HFFc6 (cell line): ENCODE data around the gene SYNPO2. TPM values are rescaled to one million over a fixed set of nuclear protein-coding genes. Genes with fewer than 3 reads are reported as not detected.

Source experiments
- DNase-seq: peaks from one replicate; pipeline ENCODE4 v3.0.0-alpha.2; 2018
- H3K27ac Mint-ChIP-seq: 2 replicates; pipeline ENCODE4 v1.8.0; 2020; ENCODE audit warnings: mild to moderate bottlenecking, mixed read lengths
- H3K27me3 Mint-ChIP-seq: 2 replicates; pipeline ENCODE4 v1.8.0; 2021; ENCODE audit warnings: mild to moderate bottlenecking, moderate library complexity, mixed read lengths; ENCODE audit not compliant: insufficient read depth
- H3K36me3 Mint-ChIP-seq: 2 replicates; pipeline ENCODE4 v1.8.0; 2021; ENCODE audit warnings: low read depth, mixed read lengths
- H3K4me1 Mint-ChIP-seq: 2 replicates; pipeline ENCODE4 v1.8.0; 2020; ENCODE audit warnings: low read depth, mixed read lengths
- H3K4me3 Mint-ChIP-seq: 2 replicates; pipeline ENCODE4 v1.8.0; 2020; ENCODE audit warnings: mild to moderate bottlenecking, moderate library complexity, mixed read lengths
- H3K9me3 Mint-ChIP-seq: 2 replicates; pipeline ENCODE4 v1.8.0; 2020; ENCODE audit warnings: mild to moderate bottlenecking, mixed read lengths
- CTCF ChIP-seq: fragments of 200-600 bp; sonication (generic); IDR thresholded peaks from 2 replicates; pipeline ENCODE4 v1.5.0; 2021; ENCODE audit warnings: antibody characterized with exemption, mild to moderate bottlenecking
- total RNA-seq, 6 experiments: library from RNA; stranded (reverse); fragmentation: NEBNext Ultra II Directional; extraction: Animal tissue kit (Norgen Biotek cat#: 25700); gene quantifications; 2 replicates in 1 of 6; 3 replicates in 5 of 6; pipeline ENCODE4 v1.2.3, GENCODE V29; 2021

Gene SYNPO2
- total RNA-seq, 6 experiments from 2014 or later = 11.6 to 36.7 (median 12.0) TPM

DNA sequence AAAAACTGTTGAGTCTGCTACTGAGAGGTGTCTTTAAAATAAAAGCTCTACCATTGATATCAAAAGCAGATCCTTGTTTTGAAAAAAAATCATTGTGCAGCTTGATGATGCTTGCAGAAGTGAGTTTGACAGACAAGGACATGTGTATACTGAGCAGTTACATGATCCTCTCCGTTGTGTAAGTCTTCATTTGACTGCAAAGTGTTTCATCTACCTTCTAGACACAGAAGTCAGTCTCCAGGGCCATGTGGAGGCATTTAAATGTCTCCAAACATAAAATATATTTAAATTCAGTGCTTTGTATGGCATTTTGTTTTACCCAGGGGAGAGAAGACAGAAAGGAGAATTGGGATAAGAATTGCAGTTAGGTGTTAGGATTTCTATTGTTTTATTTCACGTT, 139.2 kb downstream of the SYNPO2 start:
- DNase-seq = no peak
- no peak for TF ChIP-seq CTCF
- H3K27me3 Mint-ChIP-seq = no peaks in the 10 kb centered on the region
- 0 out of 2 replicates have a peak overlapping the region, but pooled peaks have one; percentile 11 for H3K27ac Mint-ChIP-seq
- H3K4me1 Mint-ChIP-seq = peaks cover 49% of the 10 kb centered on the region
- peaks cover 10% of the 10 kb centered on the region for H3K9me3 Mint-ChIP-seq
- peaks cover 26% of the 10 kb centered on the region for H3K36me3 Mint-ChIP-seq
- H3K4me3 Mint-ChIP-seq = peak overlapping the region; percentile 79

- no peak for TF ChIP-seq CTCF
- 0 out of 2 replicates have a peak overlapping the region, but pooled peaks have one; percentile 36 for H3K27ac Mint-ChIP-seq
- peaks cover 22% of the 10 kb centered on the region for H3K36me3 Mint-ChIP-seq
- peaks cover 10% of the 10 kb centered on the region for H3K9me3 Mint-ChIP-seq
- no peaks in the 10 kb centered on the region for H3K27me3 Mint-ChIP-seq
- no peak for DNase-seq
- peak overlapping the region; percentile 79 for H3K4me3 Mint-ChIP-seq
- H3K4me1 Mint-ChIP-seq = peaks cover 54% of the 10 kb centered on the region
Measured at GRCh38 chr4:119028296-119028695, 139.6 kb downstream of the SYNPO2 start.

DNA sequence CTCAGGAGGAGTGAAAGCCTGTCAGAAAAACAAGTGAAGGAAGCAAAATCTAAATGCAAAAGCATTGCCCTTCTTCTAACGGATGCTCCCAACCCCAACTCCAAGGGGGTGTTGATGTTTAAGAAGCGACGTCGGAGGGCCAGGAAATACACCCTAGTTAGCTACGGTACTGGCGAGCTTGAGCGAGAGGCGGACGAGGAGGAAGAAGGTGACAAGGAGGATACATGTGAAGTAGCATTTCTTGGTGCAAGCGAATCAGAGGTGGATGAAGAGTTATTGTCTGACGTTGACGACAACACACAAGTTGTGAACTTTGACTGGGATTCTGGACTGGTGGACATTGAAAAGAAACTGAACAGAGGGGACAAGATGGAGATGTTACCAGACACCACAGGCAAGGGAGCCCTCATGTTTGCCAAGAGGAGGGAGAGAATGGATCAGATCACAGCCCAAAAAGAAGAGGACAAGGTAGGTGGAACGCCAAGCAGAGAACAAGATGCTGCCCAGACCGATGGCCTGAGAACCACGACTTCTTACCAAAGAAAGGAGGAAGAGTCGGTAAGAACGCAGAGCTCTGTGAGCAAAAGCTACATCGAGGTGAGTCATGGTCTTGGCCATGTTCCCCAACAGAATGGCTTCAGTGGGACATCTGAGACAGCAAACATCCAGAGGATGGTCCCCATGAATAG, 141.3 kb downstream of the SYNPO2 start:
- Mint-ChIP-seq H3K4me3 (no peak overlapping the region), H3K9me3 (peaks cover 10% of the 10 kb centered on the region), H3K27me3 (no peaks in the 10 kb centered on the region), H3K27ac (no peak overlapping the region), H3K4me1 (peaks cover 64% of the 10 kb centered on the region), H3K36me3 (peaks cover 27% of the 10 kb centered on the region)
- TF ChIP-seq CTCF = no peak
- DNase-seq = no peak

DNA sequence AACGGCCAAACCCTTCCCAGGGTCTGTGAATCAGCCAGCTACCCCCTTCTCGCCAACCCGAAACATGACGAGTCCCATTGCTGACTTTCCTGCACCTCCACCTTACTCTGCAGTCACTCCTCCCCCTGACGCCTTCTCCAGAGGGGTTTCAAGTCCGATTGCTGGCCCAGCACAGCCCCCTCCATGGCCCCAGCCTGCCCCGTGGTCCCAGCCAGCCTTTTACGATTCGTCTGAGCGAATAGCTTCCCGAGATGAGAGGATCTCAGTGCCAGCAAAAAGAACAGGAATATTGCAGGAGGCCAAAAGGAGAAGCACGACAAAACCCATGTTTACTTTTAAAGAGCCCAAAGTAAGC, 141.9 kb downstream of the SYNPO2 start:
- peaks cover 64% of the 10 kb centered on the region for H3K4me1 Mint-ChIP-seq
- DNase-seq = no peak
- H3K27me3 Mint-ChIP-seq = no peaks in the 10 kb centered on the region
- no peak overlapping the region for H3K27ac Mint-ChIP-seq
- H3K9me3 Mint-ChIP-seq = peaks cover 10% of the 10 kb centered on the region
- TF ChIP-seq CTCF = no peak
- no peak overlapping the region for H3K4me3 Mint-ChIP-seq
- H3K36me3 Mint-ChIP-seq = peaks cover 27% of the 10 kb centered on the region

DNA sequence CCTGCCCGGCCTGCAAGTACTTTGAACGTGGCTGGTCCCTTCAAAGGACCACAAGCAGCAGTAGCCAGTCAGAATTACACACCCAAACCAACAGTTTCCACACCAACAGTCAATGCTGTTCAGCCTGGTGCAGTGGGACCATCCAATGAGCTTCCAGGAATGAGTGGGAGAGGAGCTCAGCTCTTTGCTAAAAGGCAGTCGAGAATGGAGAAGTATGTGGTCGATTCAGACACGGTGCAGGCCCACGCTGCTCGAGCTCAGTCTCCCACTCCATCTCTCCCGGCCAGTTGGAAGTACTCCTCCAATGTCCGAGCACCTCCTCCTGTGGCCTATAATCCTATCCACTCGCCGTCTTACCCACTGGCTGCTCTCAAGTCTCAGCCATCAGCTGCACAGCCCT, 142.6 kb downstream of the SYNPO2 start:
- TF ChIP-seq CTCF = no peak
- Mint-ChIP-seq H3K27ac (no peak overlapping the region), H3K36me3 (peaks cover 27% of the 10 kb centered on the region), H3K4me1 (peaks cover 64% of the 10 kb centered on the region), H3K27me3 (no peaks in the 10 kb centered on the region), H3K4me3 (no peak overlapping the region), H3K9me3 (peaks cover 10% of the 10 kb centered on the region)
- DNase-seq = no peak
